Measurements from ENCODE around the gene TIFAB.

The TIFAB gene

DNA sequence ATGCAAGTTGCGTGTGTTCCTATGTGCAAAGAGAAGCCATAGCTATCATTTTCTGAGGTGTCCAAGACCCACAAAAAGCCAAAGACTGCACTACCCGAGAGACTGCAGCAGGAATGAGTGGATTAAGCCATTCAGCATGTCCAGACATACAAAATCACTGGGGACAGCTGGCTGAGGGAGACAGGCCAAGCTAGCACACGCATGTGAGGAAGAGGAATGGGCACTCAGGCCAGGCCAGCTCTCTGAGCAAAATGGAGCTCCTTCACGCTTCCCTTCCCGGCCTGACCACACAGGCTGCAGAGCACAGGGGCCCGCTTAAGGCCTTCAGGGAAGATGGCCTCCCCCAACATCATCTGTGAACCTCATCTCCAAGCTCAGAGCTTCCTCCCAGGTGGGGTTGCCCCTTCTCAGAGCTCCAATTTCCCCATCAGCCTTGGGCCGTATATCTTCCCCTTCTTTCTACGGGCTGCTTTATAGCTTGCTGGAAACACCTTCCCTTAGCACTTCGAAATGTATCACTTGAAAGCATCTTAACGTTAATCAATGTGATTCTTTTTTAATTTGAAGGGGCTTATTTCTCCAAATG lies 13.4 kb downstream of the TIFAB start:
- TF ChIP-seq, protein P1, sequence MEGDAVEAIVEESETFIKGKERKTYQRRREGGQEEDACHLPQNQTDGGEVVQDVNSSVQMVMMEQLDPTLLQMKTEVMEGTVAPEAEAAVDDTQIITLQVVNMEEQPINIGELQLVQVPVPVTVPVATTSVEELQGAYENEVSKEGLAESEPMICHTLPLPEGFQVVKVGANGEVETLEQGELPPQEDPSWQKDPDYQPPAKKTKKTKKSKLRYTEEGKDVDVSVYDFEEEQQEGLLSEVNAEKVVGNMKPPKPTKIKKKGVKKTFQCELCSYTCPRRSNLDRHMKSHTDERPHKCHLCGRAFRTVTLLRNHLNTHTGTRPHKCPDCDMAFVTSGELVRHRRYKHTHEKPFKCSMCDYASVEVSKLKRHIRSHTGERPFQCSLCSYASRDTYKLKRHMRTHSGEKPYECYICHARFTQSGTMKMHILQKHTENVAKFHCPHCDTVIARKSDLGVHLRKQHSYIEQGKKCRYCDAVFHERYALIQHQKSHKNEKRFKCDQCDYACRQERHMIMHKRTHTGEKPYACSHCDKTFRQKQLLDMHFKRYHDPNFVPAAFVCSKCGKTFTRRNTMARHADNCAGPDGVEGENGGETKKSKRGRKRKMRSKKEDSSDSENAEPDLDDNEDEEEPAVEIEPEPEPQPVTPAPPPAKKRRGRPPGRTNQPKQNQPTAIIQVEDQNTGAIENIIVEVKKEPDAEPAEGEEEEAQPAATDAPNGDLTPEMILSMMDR (IDR thresholded peaks at IDR 0.05; ENCODE audit: borderline replicate concordance, insufficient read depth, low read depth, low read length) = no peak

DNA sequence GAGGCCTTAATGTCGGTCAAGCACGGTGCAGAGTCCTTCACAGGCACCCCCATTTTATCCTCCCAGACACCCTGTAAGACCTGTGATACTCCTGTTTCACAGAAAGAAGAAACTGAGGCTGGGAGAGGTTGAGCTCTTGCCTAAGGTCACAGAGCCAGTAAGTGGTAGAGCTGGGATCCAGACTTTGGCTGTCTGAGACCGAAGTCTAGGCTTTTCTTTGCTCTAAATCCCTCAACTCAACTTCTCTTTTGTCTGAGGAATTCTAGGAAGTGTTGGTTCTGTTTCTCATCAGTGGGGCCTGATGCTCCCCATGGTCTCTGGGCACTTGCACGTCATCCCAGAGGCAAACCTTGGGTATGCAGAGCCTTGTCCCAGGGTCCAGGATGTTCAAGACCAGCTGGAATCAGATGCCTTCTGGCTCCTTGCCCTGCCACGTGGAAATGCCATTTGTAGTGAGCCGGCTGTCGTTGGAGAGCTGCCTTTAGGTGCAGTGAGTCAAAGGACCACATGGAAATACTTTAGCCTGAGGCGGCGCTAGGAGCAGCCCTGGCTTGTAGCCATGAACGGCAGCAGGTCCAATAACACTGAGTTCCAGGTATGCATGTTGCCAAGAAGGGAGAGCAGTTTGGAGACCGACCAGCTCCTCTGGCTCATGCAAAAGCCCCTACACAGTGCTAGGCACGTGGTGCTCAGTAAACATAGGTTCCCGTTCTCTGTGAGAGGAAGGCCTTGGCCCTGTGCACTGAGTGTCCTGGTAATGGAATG lies 14.2 kb downstream of the TIFAB start:
- H3K4me3 ChIP-seq (ENCODE audit: low read depth, low read length) = no peak overlapping the region
- TF ChIP-seq, protein P1 (IDR thresholded peaks at IDR 0.05; ENCODE audit: borderline replicate concordance, insufficient read depth, low read depth, low read length) = no peak

More for the DNA sequence above, 13.4 kb downstream of the TIFAB start:
- H3K4me3 ChIP-seq (ENCODE audit: low read depth, low read length) = no peak overlapping the region

DNA sequence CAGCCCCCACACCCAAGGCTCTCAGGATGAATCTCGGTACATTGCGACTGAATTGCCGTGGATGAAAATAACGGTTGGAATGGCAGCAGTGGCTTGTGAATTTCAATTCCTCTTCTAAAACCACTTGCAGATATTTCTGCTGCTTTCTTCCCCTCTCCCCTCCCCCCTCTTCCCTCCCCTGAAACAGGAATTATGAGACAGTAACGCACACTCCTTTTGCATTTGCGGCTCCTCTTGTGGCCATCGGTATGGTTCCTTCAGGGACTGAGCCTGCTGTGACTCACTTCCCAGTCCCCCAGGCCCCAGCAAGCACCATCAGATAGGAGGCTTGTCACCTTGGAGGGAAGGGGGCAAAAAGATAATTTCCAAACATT lies 14.7 kb downstream of the TIFAB start:
- H3K4me3 ChIP-seq (ENCODE audit: low read depth, low read length) = no peak overlapping the region
- TF ChIP-seq, protein P1 (IDR thresholded peaks at IDR 0.05; ENCODE audit: borderline replicate concordance, insufficient read depth, low read depth, low read length) = no peak

DNA sequence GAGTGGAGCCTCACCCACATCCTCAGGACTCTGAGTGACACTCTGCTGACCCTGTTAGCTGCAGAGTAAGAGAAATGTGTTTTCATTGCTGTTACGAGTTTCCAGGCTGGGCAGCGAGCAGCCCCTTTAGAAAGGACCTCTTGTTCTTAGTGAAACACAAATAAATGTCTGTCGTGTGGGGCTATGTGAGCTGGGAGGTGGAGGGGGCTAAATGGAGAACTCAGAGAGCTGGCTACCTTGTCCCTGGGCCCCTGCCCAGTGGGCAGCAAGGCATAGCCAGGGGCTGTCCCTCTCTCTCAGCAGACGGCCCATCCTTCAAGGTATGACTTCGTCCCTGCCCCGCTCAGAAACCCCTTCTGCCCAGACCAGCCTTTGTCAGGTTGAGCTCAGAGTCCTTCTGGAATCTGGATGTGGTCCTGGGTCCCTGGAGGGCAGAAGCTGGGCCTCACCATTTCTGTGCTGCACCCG lies 15.2 kb downstream of the TIFAB start:
- H3K4me3 ChIP-seq (ENCODE audit: low read depth, low read length) = no peak overlapping the region
- TF ChIP-seq, protein P1 (IDR thresholded peaks at IDR 0.05; ENCODE audit: borderline replicate concordance, insufficient read depth, low read depth, low read length) = no peak

DNA sequence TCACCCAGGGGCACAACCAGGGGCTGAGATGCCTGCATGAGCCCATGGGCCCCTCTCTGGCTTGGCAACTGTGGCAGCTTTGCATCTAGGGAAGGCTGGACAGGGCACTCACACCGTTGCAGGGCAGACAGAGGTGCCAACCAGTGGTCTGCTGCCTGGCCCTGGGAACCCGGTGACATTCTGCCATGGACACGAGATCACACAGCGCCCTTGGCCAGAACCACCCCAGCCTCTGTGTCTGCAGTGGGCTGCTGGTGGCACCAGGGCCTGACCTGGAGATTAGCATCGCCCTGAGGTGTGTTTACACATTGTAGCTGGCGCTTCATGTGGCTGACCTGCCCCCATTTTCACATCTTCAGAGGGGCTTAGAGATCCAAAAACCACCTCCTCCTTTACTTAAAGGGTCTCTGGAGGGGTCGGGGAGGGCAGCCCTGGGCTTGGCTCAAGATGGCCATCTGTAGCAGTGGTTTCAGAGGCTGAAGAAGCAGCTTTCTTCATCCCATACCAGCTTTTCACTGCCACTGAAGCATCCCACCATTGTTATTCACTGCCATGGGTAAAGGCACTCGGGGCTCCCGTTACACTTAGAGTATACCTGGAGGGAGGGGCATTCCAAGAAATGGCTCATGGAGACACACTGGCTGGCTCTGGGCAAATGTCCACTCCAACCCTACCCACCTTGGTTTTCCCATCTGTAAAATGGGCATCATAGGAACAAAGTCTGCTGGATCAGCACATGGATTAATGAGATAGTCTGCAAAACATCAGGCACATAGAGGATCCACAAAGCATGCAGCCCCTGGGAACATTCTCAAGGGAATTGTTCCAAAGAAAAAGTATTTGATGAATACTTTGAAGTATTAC lies 16.5 kb downstream of the TIFAB start:
- H3K4me3 ChIP-seq (ENCODE audit: low read depth, low read length) = no peak overlapping the region
- TF ChIP-seq, protein P1 (IDR thresholded peaks at IDR 0.05; ENCODE audit: borderline replicate concordance, insufficient read depth, low read depth, low read length) = no peak

DNA sequence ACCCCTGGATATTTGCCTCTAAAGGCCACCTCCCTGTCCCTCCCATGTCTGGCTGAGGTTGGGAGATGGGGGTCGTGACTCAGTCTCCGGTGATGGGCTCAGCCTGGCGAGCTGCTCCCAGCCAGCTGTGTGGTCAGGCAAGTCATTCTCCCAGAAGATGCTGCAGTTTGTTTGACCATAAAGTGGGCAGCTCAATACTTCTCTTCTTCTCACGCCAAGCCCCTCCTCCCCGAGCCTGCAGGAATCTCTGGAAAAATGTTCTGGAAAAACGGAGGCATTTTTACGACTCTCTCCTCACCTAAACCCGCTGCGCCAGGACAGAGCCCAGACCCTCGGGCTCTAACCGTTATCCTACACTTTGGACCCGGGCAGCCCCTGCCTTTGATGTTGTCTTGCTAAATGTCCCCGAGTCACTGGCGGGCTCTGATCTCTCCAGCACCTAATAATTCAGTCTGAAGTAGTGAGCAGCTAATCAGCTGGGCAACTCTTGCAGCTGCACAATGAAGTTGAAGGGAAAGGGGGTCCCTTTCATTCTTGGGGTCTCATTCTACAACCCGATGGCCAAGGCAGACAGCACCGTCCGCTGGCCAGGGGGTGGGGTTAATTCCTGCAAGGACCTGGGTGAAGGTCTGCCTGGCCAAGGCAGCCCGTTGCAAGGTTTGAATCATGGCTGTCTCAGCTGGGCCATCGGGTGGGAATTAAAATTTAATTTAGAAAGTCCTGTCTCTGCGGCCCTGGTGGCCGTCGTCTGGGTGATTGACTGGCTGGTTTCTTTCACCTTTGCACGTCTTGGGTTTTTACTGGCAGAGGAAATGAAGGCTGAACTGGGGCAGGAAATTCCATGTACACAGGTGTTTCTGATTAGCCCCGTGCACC lies 17.3 kb downstream of the TIFAB start:
- TF ChIP-seq, protein P1 (IDR thresholded peaks at IDR 0.05; ENCODE audit: borderline replicate concordance, insufficient read depth, low read depth, low read length) = no peak

More for the DNA sequence above, 17.3 kb downstream of the TIFAB start:
- H3K4me3 ChIP-seq (ENCODE audit: low read depth, low read length) = no peak overlapping the region
